ENCODE data around the gene ABI3BP.

The ABI3BP gene

DNA sequence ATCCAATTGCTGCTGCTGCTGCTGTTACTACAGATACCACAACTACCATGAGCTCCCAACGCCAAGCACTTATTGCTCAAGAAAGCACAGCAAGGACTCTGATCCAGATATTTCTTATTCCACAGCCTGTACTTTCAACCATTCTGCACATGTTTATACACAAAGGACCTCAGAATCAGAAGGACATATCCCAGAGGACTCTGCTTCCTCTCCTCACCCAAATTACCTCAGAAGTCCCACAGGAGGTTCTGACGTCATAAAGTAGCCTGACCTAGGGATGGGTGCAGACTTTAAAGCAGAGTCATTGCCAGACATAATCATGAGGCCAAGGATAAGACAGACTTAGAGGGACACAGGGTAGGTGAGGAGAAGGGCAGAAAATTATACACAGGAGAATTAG, 115.9 kb downstream of the ABI3BP start:
- Histone ChIP-seq H3K9ac (ENCODE audit: low read depth, low read length, poor library complexity, severe bottlenecking) (no peak overlapping the region), H3K9me2 (replicated peaks; ENCODE audit: low read depth, low read length) (no peaks in the 10 kb centered on the region), H3F3A (ENCODE audit: low read depth) (no peaks in the 10 kb centered on the region), H3K9me3 (ENCODE audit: insufficient read depth, low read depth, low read length) (no peaks in the 10 kb centered on the region), H3K79me2 (ENCODE audit: insufficient read depth, low read length) (no peaks in the 10 kb centered on the region), H3K4me2 (ENCODE audit: low read depth, low read length, poor library complexity, severe bottlenecking) (no peak overlapping the region), H3K27me3 (ENCODE audit: insufficient read depth, low read length, poor library complexity, severe bottlenecking) (no peaks in the 10 kb centered on the region), H2AFZ (ENCODE audit: low read length) (no peak overlapping the region), H3K4me1 (ENCODE audit: insufficient read depth, low read length, poor library complexity, severe bottlenecking) (no peaks in the 10 kb centered on the region), H4K20me1 (ENCODE audit: insufficient read depth, low read length, poor library complexity, severe bottlenecking) (no peaks in the 10 kb centered on the region), H3K4me3 (ENCODE audit: low read length, poor library complexity, severe bottlenecking) (no peak overlapping the region), H3K36me3 (ENCODE audit: insufficient read depth, low read length) (no peaks in the 10 kb centered on the region)
- no peak for TF ChIP-seq EZH2phosphoT487 (IDR thresholded peaks at IDR 0.05; ENCODE audit: borderline replicate concordance)
- TF ChIP-seq, protein P1, sequence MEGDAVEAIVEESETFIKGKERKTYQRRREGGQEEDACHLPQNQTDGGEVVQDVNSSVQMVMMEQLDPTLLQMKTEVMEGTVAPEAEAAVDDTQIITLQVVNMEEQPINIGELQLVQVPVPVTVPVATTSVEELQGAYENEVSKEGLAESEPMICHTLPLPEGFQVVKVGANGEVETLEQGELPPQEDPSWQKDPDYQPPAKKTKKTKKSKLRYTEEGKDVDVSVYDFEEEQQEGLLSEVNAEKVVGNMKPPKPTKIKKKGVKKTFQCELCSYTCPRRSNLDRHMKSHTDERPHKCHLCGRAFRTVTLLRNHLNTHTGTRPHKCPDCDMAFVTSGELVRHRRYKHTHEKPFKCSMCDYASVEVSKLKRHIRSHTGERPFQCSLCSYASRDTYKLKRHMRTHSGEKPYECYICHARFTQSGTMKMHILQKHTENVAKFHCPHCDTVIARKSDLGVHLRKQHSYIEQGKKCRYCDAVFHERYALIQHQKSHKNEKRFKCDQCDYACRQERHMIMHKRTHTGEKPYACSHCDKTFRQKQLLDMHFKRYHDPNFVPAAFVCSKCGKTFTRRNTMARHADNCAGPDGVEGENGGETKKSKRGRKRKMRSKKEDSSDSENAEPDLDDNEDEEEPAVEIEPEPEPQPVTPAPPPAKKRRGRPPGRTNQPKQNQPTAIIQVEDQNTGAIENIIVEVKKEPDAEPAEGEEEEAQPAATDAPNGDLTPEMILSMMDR (conservative IDR thresholded peaks at IDR 0.05; ENCODE audit: low read length): no peak

DNA sequence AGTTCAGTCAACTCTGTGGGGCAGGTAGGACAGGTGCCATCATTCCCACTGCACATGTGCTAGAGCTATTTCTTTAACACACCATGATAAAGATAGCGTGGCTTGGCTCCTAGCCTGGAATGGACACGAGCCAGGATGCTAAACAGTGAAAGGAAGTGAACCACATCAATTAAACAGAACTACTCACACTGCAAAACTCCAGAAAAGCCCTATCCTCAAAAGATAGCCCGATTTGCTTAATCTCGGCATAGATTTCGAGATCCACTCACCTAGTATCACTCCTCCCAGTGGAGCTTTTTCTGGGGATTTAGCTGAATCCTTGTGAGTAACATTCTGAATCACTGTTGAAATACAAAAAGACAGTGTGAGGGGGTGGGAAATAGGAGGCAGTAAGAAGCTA, 118.0 kb downstream of the ABI3BP start:
- TF ChIP-seq, protein P1 (conservative IDR thresholded peaks at IDR 0.05; ENCODE audit: low read length): no peak
- no peak for TF ChIP-seq EZH2phosphoT487 (IDR thresholded peaks at IDR 0.05; ENCODE audit: borderline replicate concordance)
- H3K36me3 ChIP-seq (ENCODE audit: insufficient read depth, low read length): no peaks in the 10 kb centered on the region
- no peaks in the 10 kb centered on the region for H3K9me2 ChIP-seq (replicated peaks; ENCODE audit: low read depth, low read length)
- no peaks in the 10 kb centered on the region for H3K4me1 ChIP-seq (ENCODE audit: insufficient read depth, low read length, poor library complexity, severe bottlenecking)
- no peak overlapping the region for H2AFZ ChIP-seq (ENCODE audit: low read length)
- no peaks in the 10 kb centered on the region for H4K20me1 ChIP-seq (ENCODE audit: insufficient read depth, low read length, poor library complexity, severe bottlenecking)
- H3K9ac ChIP-seq (ENCODE audit: low read depth, low read length, poor library complexity, severe bottlenecking): no peak overlapping the region
- H3K4me3 ChIP-seq (ENCODE audit: low read length, poor library complexity, severe bottlenecking): no peak overlapping the region
- no peaks in the 10 kb centered on the region for H3K27me3 ChIP-seq (ENCODE audit: insufficient read depth, low read length, poor library complexity, severe bottlenecking)
- H3F3A ChIP-seq (ENCODE audit: low read depth): no peaks in the 10 kb centered on the region
- H3K79me2 ChIP-seq (ENCODE audit: insufficient read depth, low read length): no peaks in the 10 kb centered on the region
- no peaks in the 10 kb centered on the region for H3K9me3 ChIP-seq (ENCODE audit: insufficient read depth, low read depth, low read length)
- no peak overlapping the region for H3K4me2 ChIP-seq (ENCODE audit: low read depth, low read length, poor library complexity, severe bottlenecking)

DNA sequence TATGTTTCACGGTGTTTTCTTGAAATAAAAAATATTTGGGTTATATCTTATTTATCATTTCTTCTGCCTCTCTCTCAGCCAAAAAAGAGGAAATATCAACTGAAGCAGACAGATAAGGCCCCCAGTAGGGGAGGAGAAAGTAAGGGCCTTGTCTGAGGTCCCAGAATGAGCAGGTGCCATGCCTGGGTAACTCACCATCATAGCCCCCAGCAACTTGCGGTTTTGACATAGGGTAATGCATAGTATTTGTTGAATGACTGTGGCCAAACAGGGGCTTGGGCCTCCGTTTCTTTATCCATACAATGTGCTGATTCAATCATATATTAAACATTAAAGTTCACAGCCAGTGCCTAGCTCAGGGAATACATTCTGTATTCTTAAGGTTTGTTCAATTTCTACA, 119.6 kb downstream of the ABI3BP start:
- no peak overlapping the region for H2AFZ ChIP-seq (ENCODE audit: low read length)
- TF ChIP-seq, protein P1 (conservative IDR thresholded peaks at IDR 0.05; ENCODE audit: low read length): no peak
- TF ChIP-seq EZH2phosphoT487 (IDR thresholded peaks at IDR 0.05; ENCODE audit: borderline replicate concordance): no peak
- no peak overlapping the region for H3K9ac ChIP-seq (ENCODE audit: low read depth, low read length, poor library complexity, severe bottlenecking)
- H3K9me2 ChIP-seq (replicated peaks; ENCODE audit: low read depth, low read length): no peaks in the 10 kb centered on the region
- H4K20me1 ChIP-seq (ENCODE audit: insufficient read depth, low read length, poor library complexity, severe bottlenecking): no peaks in the 10 kb centered on the region
- no peaks in the 10 kb centered on the region for H3K36me3 ChIP-seq (ENCODE audit: insufficient read depth, low read length)
- no peaks in the 10 kb centered on the region for H3K27me3 ChIP-seq (ENCODE audit: insufficient read depth, low read length, poor library complexity, severe bottlenecking)
- no peaks in the 10 kb centered on the region for H3F3A ChIP-seq (ENCODE audit: low read depth)
- no peaks in the 10 kb centered on the region for H3K9me3 ChIP-seq (ENCODE audit: insufficient read depth, low read depth, low read length)
- peaks cover 4% of the 10 kb centered on the region for H3K4me1 ChIP-seq (ENCODE audit: insufficient read depth, low read length, poor library complexity, severe bottlenecking)
- H3K79me2 ChIP-seq (ENCODE audit: insufficient read depth, low read length): no peaks in the 10 kb centered on the region
- H3K4me3 ChIP-seq (ENCODE audit: low read length, poor library complexity, severe bottlenecking): no peak overlapping the region
- no peak overlapping the region for H3K4me2 ChIP-seq (ENCODE audit: low read depth, low read length, poor library complexity, severe bottlenecking)

Data from Loucy (cell line).